GM10248 (cell line): Measurements from ENCODE around the gene GALNT11.

Experiments
- CTCF ChIA-PET: fragments of 300-600 bp; sonication (Branson Sonifier 250); formaldehyde crosslinking; extraction: SDS; loops from one replicate; lab custom pipeline; 2021; ENCODE audit warnings: antibody characterized with exemption; lab: Yijun Ruan, JAX
- POLR2A ChIA-PET: fragments of 350-650 bp; sonication (Branson Sonifier 250); formaldehyde crosslinking; extraction: SDS; loops from one replicate; lab custom pipeline; 2020; ENCODE audit warnings: antibody characterized with exemption; lab: Yijun Ruan, JAX
- DNase-seq: peaks from one replicate; pipeline ENCODE4 v3.0.0; 2012; ENCODE audit errors: extremely low spot score
- TF ChIP-seq, protein P1 (sequence below): IDR thresholded peaks from 2 replicates; pipeline ENCODE4 v1.5.1; 2012; ENCODE audit warnings: mild to moderate bottlenecking, low read depth; ENCODE audit errors: extremely low read depth, missing control alignments, control extremely low read depth

The GALNT11 gene

GRCh38 chr7:152158801-152159587 lies 133.5 kb downstream of the GALNT11 start:
- TF ChIP-seq, protein P1, sequence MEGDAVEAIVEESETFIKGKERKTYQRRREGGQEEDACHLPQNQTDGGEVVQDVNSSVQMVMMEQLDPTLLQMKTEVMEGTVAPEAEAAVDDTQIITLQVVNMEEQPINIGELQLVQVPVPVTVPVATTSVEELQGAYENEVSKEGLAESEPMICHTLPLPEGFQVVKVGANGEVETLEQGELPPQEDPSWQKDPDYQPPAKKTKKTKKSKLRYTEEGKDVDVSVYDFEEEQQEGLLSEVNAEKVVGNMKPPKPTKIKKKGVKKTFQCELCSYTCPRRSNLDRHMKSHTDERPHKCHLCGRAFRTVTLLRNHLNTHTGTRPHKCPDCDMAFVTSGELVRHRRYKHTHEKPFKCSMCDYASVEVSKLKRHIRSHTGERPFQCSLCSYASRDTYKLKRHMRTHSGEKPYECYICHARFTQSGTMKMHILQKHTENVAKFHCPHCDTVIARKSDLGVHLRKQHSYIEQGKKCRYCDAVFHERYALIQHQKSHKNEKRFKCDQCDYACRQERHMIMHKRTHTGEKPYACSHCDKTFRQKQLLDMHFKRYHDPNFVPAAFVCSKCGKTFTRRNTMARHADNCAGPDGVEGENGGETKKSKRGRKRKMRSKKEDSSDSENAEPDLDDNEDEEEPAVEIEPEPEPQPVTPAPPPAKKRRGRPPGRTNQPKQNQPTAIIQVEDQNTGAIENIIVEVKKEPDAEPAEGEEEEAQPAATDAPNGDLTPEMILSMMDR = no peak
- DNase-seq = peak; percentile 70
- ChIA-PET POLR2A (interaction anchor here (0.6 kb wide), 1 partner anchor 67 kb away, joined by 4 read pairs; no protein-coding TSS in a partner anchor), CTCF (interaction anchor here (1.1 to 2.7 kb wide), 2 partner anchors 12 to 25 kb away, joined by 3 to 19 read pairs; no protein-coding TSS in a partner anchor)

GRCh38 chr7:152161171-152161570 lies 135.7 kb downstream of the GALNT11 start:
- no peak for DNase-seq
- TF ChIP-seq, protein P1 = no peak
- CTCF ChIA-PET = interaction anchor here (1.1 kb wide), 2 partner anchors 13 to 16 kb away, joined by 3 to 4 read pairs; no protein-coding TSS in a partner anchor
- POLR2A ChIA-PET = no interaction called here

DNA sequence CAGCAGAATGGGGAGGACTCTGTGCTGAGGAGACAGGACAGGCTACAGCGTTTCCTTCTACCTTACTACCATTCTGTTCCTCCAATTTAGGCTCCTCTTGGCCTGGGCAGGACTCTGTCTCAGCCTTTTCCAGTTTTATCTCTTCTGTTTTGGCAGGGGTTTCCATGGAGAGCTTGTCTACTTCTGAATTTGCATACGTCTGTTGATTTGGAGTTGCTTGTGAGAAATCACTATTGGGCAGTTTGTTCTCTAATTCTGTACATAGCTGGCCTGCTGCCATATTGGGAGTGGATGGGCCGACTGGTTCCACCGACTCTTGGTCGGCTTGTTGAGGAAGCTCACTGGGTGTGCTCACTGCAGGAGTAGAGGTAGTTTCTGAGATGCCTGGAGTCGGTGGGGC lies 136.8 kb downstream of the GALNT11 start:
- ChIA-PET POLR2A (interaction anchor here (0.5 kb wide), 1 partner anchor 448 kb away, joined by 7 read pairs; no protein-coding TSS in a partner anchor), CTCF (interaction anchor here (1.2 to 1.5 kb wide), 2 partner anchors 9 to 230 kb away, joined by 3 read pairs; no protein-coding TSS in a partner anchor)
- DNase-seq = no peak
- TF ChIP-seq, protein P1 = no peak
